Fibroblast of lung (primary cell): ENCODE results near the gene STRA6. TPM values are rescaled to one million over a fixed set of nuclear protein-coding genes. Genes with fewer than 3 reads are reported as not detected.

Experiments used
- DNase-seq, 2 donors: peaks; one replicate each; pipeline versions ENCODE4 v3.0.0 to v3.0.0-alpha.2; 2010; ENCODE audit warnings: low read depth in 2 of 2
- H2AFZ ChIP-seq: 2 replicates; pipeline ENCODE4 v1.5.1; 2012; ENCODE audit warnings: low read length, control low read depth, inconsistent platforms
- H3K27ac ChIP-seq: 2 replicates; pipeline ENCODE4 v1.5.1; 2011; ENCODE audit warnings: low read length, control low read depth; ENCODE audit not compliant: insufficient read depth
- H3K27me3 ChIP-seq: 2 replicates; pipeline ENCODE4 v1.5.1; 2011; ENCODE audit warnings: mild to moderate bottlenecking, low read length; ENCODE audit not compliant: control insufficient read depth, insufficient read depth
- H3K36me3 ChIP-seq: 2 replicates; pipeline ENCODE4 v1.5.1; 2011; ENCODE audit warnings: low read length; ENCODE audit not compliant: control insufficient read depth, insufficient read depth
- H3K4me1 ChIP-seq: 2 replicates; pipeline ENCODE4 v1.5.1; 2011; ENCODE audit warnings: low read length; ENCODE audit not compliant: control insufficient read depth, insufficient read depth; ENCODE audit errors: extremely low read depth
- H3K4me2 ChIP-seq: 2 replicates; pipeline ENCODE4 v1.5.1; 2011; ENCODE audit warnings: low read length, control low read depth; ENCODE audit not compliant: insufficient read depth; ENCODE audit errors: extremely low read depth
- H3K4me3 ChIP-seq, 4 experiments: fragments of 200-600 bp in 1 of 4; sonication (generic) in 1 of 4; replicated peaks in 1 of 4; 2 replicates each; pipeline ENCODE4 v1.5.1; 2011 to 2016; ENCODE audit warnings: low read length in 4 of 4, low read depth in 3 of 4, mild to moderate bottlenecking in 3 of 4, control low read depth in 2 of 4, inconsistent platforms in 1 of 4, mixed read lengths in 1 of 4; ENCODE audit not compliant: insufficient read depth in 1 of 4; ENCODE audit errors: control extremely low read depth in 1 of 4
- H3K79me2 ChIP-seq: 2 replicates; pipeline ENCODE4 v1.5.1; 2012; ENCODE audit warnings: mild to moderate bottlenecking, low read length, inconsistent platforms; ENCODE audit not compliant: control insufficient read depth, insufficient read depth
- H3K9ac ChIP-seq: 2 replicates; pipeline ENCODE4 v1.5.1; 2011; ENCODE audit warnings: mild to moderate bottlenecking, low read length, control low read depth; ENCODE audit not compliant: insufficient read depth
- H3K9me3 ChIP-seq: 2 replicates; pipeline ENCODE4 v1.5.1; 2012; ENCODE audit warnings: low read depth, low read length; ENCODE audit not compliant: control insufficient read depth, insufficient read depth
- H4K20me1 ChIP-seq: 2 replicates; pipeline ENCODE4 v1.5.1; 2011; ENCODE audit warnings: low read length; ENCODE audit not compliant: control insufficient read depth, insufficient read depth; ENCODE audit errors: extremely low read depth
- EZH2 ChIP-seq: IDR thresholded peaks from 2 replicates; pipeline ENCODE4 v1.5.1; 2012; ENCODE audit warnings: low read length, control low read depth, mild to moderate bottlenecking; ENCODE audit errors: missing control alignments
- polyA plus RNA-seq, 2 donors: library from polyadenylated mRNA; depleted of rRNA in 1 of 2; stranded (reverse) in 1 of 2; unstranded in 1 of 2; fragments of >200 nt; gene quantifications; 2 replicates each; pipeline ENCODE4 v1.2.1, GENCODE V29; 2011 to 2012; ENCODE audit warnings: missing spikeins in 1 of 2
- total RNA-seq: library from RNA; depleted of rRNA; stranded (reverse); fragments of >200 nt; gene quantifications from 2 replicates; pipeline ENCODE4 v1.2.1, GENCODE V29; 2014
- TF ChIP-seq, protein P1 (sequence below), 2 donors: IDR thresholded peaks in 1 of 2; conservative IDR thresholded peaks in 1 of 2; 1 replicate in 1 of 2; 2 replicates in 1 of 2; pipeline ENCODE4 v1.5.1; 2011 to 2012; ENCODE audit warnings: low read length in 2 of 2, control low read depth in 1 of 2, inconsistent platforms in 1 of 2, low read depth in 1 of 2, mild to moderate bottlenecking in 1 of 2

Gene STRA6
- total and polyA plus RNA-seq, 2 donors (not counting 1 experiment from before 2014, with no cell fraction given) = 0.17 TPM; not detected in 1

DNA sequence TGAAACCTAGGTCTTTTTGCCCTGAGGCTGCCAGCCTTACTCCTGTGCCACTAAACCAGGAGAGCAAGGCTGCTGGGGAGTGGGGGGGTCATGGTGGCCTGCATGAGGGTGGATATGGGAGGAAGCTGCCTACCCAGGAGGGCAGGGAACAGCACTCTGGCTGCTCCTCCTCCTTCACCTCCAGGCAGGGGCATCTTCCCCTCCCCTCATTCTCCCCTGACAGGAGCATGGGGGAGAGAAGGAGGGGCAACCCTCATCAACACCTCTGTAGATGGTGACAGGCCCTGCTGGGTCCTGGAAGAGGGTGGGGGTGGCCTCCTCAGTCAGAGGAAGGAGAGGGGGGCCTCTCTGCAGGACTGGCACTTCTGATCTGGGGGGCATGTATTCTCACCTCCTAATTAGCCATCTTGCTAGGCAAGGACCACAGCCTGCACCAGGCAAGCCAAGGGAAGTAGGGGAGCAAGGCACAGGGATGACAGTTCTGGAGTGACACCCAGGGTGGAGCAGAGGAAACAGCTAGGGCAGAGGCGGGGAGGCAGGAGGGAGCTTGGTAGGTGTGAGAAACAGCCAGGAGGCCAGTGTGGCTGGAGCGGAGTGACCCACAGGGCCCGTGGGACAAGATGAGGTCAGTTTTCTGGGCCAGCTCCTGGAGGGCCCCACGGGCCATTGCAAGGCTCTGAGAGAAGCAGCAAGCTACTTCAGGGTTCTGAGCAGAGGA is 38.5 kb upstream of the STRA6 start:
- no peaks in the 10 kb centered on the region for H3K36me3 ChIP-seq
- no peaks in the 10 kb centered on the region for H3K9me3 ChIP-seq
- no peak overlapping the region for H3K27ac ChIP-seq
- no peaks in the 10 kb centered on the region for H3K4me1 ChIP-seq
- H3K4me3 ChIP-seq = no peak overlapping the region
- H3K9ac ChIP-seq = no peak overlapping the region
- H4K20me1 ChIP-seq = no peaks in the 10 kb centered on the region
- DNase-seq = no peak
- no peaks in the 10 kb centered on the region for H3K79me2 ChIP-seq
- no peak overlapping the region for H2AFZ ChIP-seq
- no peak for TF ChIP-seq EZH2
- TF ChIP-seq, protein P1, sequence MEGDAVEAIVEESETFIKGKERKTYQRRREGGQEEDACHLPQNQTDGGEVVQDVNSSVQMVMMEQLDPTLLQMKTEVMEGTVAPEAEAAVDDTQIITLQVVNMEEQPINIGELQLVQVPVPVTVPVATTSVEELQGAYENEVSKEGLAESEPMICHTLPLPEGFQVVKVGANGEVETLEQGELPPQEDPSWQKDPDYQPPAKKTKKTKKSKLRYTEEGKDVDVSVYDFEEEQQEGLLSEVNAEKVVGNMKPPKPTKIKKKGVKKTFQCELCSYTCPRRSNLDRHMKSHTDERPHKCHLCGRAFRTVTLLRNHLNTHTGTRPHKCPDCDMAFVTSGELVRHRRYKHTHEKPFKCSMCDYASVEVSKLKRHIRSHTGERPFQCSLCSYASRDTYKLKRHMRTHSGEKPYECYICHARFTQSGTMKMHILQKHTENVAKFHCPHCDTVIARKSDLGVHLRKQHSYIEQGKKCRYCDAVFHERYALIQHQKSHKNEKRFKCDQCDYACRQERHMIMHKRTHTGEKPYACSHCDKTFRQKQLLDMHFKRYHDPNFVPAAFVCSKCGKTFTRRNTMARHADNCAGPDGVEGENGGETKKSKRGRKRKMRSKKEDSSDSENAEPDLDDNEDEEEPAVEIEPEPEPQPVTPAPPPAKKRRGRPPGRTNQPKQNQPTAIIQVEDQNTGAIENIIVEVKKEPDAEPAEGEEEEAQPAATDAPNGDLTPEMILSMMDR (conservative IDR thresholded peaks at IDR 0.05 in 1 of 2, IDR thresholded peaks at IDR 0.05 in 1 of 2; ENCODE audit: low read depth in 1 of 2, low read length in 2 of 2) = no peak
- H3K27me3 ChIP-seq = peaks cover 2% of the 10 kb centered on the region
- no peak overlapping the region for H3K4me2 ChIP-seq

GRCh38 chr15:74240002-74240568 is 37.5 kb upstream of the STRA6 start:
- no peaks in the 10 kb centered on the region for H4K20me1 ChIP-seq
- no peaks in the 10 kb centered on the region for H3K4me1 ChIP-seq
- H3K4me3 ChIP-seq = no peak overlapping the region
- no peaks in the 10 kb centered on the region for H3K27me3 ChIP-seq
- no peaks in the 10 kb centered on the region for H3K9me3 ChIP-seq
- no peak overlapping the region for H3K4me2 ChIP-seq
- peak; percentile 59 to 71 for DNase-seq
- TF ChIP-seq, protein P1 (conservative IDR thresholded peaks at IDR 0.05 in 1 of 2, IDR thresholded peaks at IDR 0.05 in 1 of 2; ENCODE audit: low read depth in 1 of 2, low read length in 2 of 2) = peak; percentile 30 to 47
- TF ChIP-seq EZH2 = no peak
- H2AFZ ChIP-seq = no peak overlapping the region
- H3K36me3 ChIP-seq = no peaks in the 10 kb centered on the region
- H3K27ac ChIP-seq = no peak overlapping the region
- H3K79me2 ChIP-seq = no peaks in the 10 kb centered on the region
- no peak overlapping the region for H3K9ac ChIP-seq

GRCh38 chr15:74239051-74239705 is 36.6 kb upstream of the STRA6 start:
- Histone ChIP-seq H3K9ac (no peak overlapping the region), H3K27me3 (peaks cover 7% of the 10 kb centered on the region), H3K9me3 (no peaks in the 10 kb centered on the region), H3K36me3 (no peaks in the 10 kb centered on the region), H3K79me2 (no peaks in the 10 kb centered on the region), H2AFZ (no peak overlapping the region), H3K4me1 (no peaks in the 10 kb centered on the region), H3K27ac (no peak overlapping the region), H4K20me1 (no peaks in the 10 kb centered on the region), H3K4me3 (no peak overlapping the region), H3K4me2 (no peak overlapping the region)
- no peak for DNase-seq
- TF ChIP-seq EZH2 = no peak
- TF ChIP-seq, protein P1 (conservative IDR thresholded peaks at IDR 0.05 in 1 of 2, IDR thresholded peaks at IDR 0.05 in 1 of 2; ENCODE audit: low read depth in 1 of 2, low read length in 2 of 2) = no peak
